ENCODE results near the gene PRR5. TPM values are rescaled to one million over a fixed set of nuclear protein-coding genes. Genes with fewer than 3 reads are reported as not detected.

The PRR5 gene
- polyA plus RNA-seq, 1 of the 3 experiments (the other 2 are of a cell fraction), result 1.3 TPM

DNA sequence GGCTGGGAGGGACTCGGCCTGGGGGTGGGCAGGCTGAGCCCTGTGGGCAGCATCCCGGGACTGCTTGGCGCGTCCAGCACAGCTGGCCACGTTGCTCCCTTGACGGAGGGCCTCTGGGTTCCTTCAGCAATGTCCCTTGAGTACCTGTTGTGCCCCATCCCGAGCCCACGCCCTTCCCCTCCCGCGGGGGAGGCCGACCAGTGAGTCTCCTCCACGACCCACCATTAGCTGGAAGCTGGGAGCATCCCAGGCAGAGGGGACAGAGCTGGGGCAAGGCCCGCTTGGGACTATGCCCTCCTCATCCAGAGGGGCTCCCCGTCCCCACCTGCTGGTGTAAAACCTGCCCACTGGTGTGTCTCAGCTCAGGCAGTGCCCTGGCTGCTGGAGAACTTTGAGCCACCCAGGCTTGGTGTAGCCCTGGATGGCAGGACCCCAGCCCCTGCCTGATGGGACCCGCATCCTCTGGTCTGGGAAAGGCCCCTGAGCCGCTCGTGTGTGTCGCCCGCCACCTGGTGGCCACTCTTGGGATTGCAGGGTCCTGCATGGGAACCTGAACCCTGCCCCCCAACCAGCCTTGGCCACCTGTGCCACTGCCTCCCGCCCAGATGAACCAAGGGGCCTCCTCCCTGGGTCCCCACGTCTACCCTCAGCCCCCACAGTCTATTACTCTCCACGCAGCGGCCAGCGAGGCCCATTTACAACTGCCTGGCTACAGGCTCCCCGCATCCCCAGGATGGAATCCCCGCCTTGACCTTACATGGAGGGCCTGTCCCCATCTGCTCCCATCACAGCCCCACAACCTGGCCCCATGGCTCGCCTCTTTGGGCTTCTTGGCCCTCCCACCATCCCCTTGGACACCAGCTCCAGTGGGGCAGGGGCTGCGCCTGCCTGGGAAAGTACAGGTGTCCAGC, 33.8 kb downstream of the PRR5 start:
- Histone ChIP-seq H3K79me2 (ENCODE audit: insufficient read depth) (no peaks in the 10 kb centered on the region), H3K4me3 (ENCODE audit: low read depth in 2 of 2, low read length in 1 of 2) (no peak overlapping the region; a peak in 1 of 4 replicates), H3K27me3 (ENCODE audit: insufficient read depth) (no peaks in the 10 kb centered on the region), H3K9ac (no peak overlapping the region), H3K4me2 (no peak overlapping the region), H3K36me3 (replicated peaks in 1 of 2; ENCODE audit: control insufficient read depth in 1 of 2, insufficient read depth in 2 of 2, low read length in 1 of 2) (no peaks in the 10 kb centered on the region), H3F3A (replicated peaks; ENCODE audit: insufficient read depth) (no peaks in the 10 kb centered on the region), H4K20me1 (ENCODE audit: insufficient read depth) (no peaks in the 10 kb centered on the region), H3K27ac (ENCODE audit: low read depth in 2 of 2, low read length in 1 of 2) (no peak overlapping the region), H3K9me2 (no peaks in the 10 kb centered on the region), H3K4me1 (ENCODE audit: control insufficient read depth in 1 of 2, insufficient read depth in 2 of 2, low read depth in 1 of 2, low read length in 1 of 2) (no peaks in the 10 kb centered on the region; a peak in 1 of 4 replicates), H2AFZ (ENCODE audit: low read depth) (no peak overlapping the region), H3K9me3 (no peaks in the 10 kb centered on the region)
- TF ChIP-seq ZBTB33 (IDR thresholded peaks at IDR 0.05; ENCODE audit: borderline replicate concordance, low read depth) (no peak), FOXM1 (IDR thresholded peaks at IDR 0.05; ENCODE audit: low read depth) (no peak), NFIC (IDR thresholded peaks at IDR 0.05; ENCODE audit: borderline replicate concordance) (no peak), CTCF (IDR thresholded peaks at IDR 0.05) (peak; percentile 87), SMC3 (IDR thresholded peaks at IDR 0.05; ENCODE audit: low read depth, low read length) (peak; percentile 92), RAD21 (IDR thresholded peaks at IDR 0.05; ENCODE audit: low read length) (peak; percentile 92), CHD2 (IDR thresholded peaks at IDR 0.05; ENCODE audit: low read length, partially characterized antibody) (peak; percentile 43)
- TF ChIP-seq, protein P1, sequence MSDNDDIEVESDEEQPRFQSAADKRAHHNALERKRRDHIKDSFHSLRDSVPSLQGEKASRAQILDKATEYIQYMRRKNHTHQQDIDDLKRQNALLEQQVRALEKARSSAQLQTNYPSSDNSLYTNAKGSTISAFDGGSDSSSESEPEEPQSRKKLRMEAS (IDR thresholded peaks at IDR 0.05; ENCODE audit: low read depth), result no peak
- CTCF ChIA-PET, result interaction anchor here (0.6 to 24.0 kb wide), 19 partner anchors 8 to 662 kb away, joined by 3 to 642 read pairs (median 4); partner anchors contain the start of genes ARHGAP8 and PRR5
- DNase-seq, result peak; percentile 94
- POLR2A ChIA-PET, result no interaction called here
- 3% methylated on average over 12 of the region's 28 CpGs for WGBS (ENCODE audit: low lambda C conversion rate)

DNA sequence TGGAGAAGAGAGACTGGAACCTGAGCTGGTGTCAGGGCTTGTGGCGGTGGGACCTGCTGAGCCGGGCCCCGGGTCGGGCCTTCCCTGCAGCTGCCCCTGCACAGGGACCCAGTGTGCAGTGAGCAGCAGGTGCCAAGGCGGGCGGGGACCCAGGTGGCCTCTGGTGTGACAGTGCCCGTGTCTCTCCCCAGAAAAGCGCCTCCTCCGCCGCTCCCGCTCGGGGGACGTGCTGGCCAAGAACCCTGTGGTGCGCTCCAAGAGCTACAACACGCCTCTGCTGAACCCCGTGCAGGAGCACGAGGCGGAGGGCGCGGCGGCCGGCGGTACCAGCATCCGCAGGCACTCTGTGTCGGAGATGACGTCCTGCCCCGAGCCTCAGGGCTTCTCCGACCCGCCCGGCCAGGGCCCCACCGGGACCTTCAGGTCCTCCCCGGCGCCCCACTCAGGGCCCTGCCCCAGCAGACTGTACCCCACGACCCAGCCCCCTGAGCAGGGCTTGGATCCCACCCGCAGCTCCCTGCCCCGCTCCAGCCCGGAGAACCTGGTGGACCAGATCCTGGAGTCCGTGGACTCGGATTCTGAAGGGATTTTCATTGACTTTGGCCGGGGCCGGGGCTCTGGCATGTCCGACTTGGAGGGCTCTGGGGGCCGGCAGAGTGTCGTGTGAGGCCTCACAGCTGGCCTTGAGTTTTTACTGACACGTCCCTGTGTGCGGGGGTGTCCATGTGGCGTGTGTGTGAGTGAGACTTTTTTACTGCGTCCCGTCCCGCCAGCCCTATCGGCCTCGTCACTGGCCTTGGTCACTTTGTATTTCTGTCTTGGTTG, 34.8 kb downstream of the PRR5 start:
- no peak overlapping the region for H3K9ac ChIP-seq
- no peak overlapping the region for H2AFZ ChIP-seq (ENCODE audit: low read depth)
- no peaks in the 10 kb centered on the region for H3K79me2 ChIP-seq (ENCODE audit: insufficient read depth)
- TF ChIP-seq SMC3 (IDR thresholded peaks at IDR 0.05; ENCODE audit: low read depth, low read length) (no peak), TCF12 (IDR thresholded peaks at IDR 0.05) (no peak), EP300 (IDR thresholded peaks at IDR 0.05; ENCODE audit: borderline replicate concordance in 1 of 2, low read depth in 1 of 2, low read length in 1 of 2) (no peak), FOXJ3 (CRISPR knock-in tag; IDR thresholded peaks at IDR 0.05) (no peak), TAF1 (IDR thresholded peaks at IDR 0.05; ENCODE audit: borderline replicate concordance, low read depth, low read length) (no peak), RCOR1 (IDR thresholded peaks at IDR 0.05; ENCODE audit: low read length) (no peak), EZH2phosphoT487 (IDR thresholded peaks at IDR 0.05; ENCODE audit: borderline replicate concordance, low read depth) (no peak), FOSL2 (IDR thresholded peaks at IDR 0.05; ENCODE audit: borderline replicate concordance, low read depth) (no peak), ZBTB33 (IDR thresholded peaks at IDR 0.05; ENCODE audit: borderline replicate concordance, low read depth) (no peak), FOXM1 (IDR thresholded peaks at IDR 0.05; ENCODE audit: low read depth) (no peak), NRF1 (IDR thresholded peaks at IDR 0.05; ENCODE audit: low read depth, low read length) (no peak)
- TF ChIP-seq, protein P1 (IDR thresholded peaks at IDR 0.05; ENCODE audit: low read depth), result no peak
- no peak overlapping the region for H3K4me2 ChIP-seq
- H3K36me3 ChIP-seq (replicated peaks in 1 of 2; ENCODE audit: control insufficient read depth in 1 of 2, insufficient read depth in 2 of 2, low read length in 1 of 2), result no peaks in the 10 kb centered on the region
- no peaks in the 10 kb centered on the region for H3K27me3 ChIP-seq (ENCODE audit: insufficient read depth)
- H3K27ac ChIP-seq (ENCODE audit: low read depth in 2 of 2, low read length in 1 of 2), result no peak overlapping the region
- no peak for DNase-seq
- H4K20me1 ChIP-seq (ENCODE audit: insufficient read depth), result no peaks in the 10 kb centered on the region
- H3K9me3 ChIP-seq, result no peaks in the 10 kb centered on the region
- POLR2A ChIA-PET, result interaction anchor here (0.6 kb wide), 1 partner anchor 64 kb away, joined by 3 read pairs; no protein-coding TSS in a partner anchor
- CTCF ChIA-PET, result interaction anchor here (0.6 to 24.0 kb wide), 11 partner anchors 10 to 663 kb away, joined by 3 to 642 read pairs (median 3); partner anchors contain the start of gene PRR5
- H3K4me3 ChIP-seq (ENCODE audit: low read depth in 2 of 2, low read length in 1 of 2), result no peak overlapping the region
- no peaks in the 10 kb centered on the region for H3K4me1 ChIP-seq (ENCODE audit: control insufficient read depth in 1 of 2, insufficient read depth in 2 of 2, low read depth in 1 of 2, low read length in 1 of 2)
- H3K9me2 ChIP-seq, result no peaks in the 10 kb centered on the region
- 81% methylated on average over 15 of the region's 52 CpGs for WGBS (ENCODE audit: low lambda C conversion rate)
- no peaks in the 10 kb centered on the region for H3F3A ChIP-seq (replicated peaks; ENCODE audit: insufficient read depth)
